HepG2 (cell line): ENCODE results near the gene RRP36. TPM values are rescaled to one million over a fixed set of nuclear protein-coding genes. Genes with fewer than 3 reads are reported as not detected.

ENCODE experiments used
- HNRNPK ChIP-seq: fragments of 200-400 bp; formaldehyde crosslinking; IDR thresholded peaks from 2 replicates; pipeline ENCODE4 v1.6.1; 2018; ENCODE audit warnings: low read length, low read depth, moderate library complexity, mild to moderate bottlenecking; ENCODE audit not compliant: poor library complexity, severe bottlenecking
- JDP2 ChIP-seq: sonication (generic); formaldehyde crosslinking; IDR thresholded peaks from 2 replicates; pipeline ENCODE4 v1.8.1; 2022; ENCODE audit warnings: missing genetic modification reagents, borderline replicate concordance
- SOX13 ChIP-seq, 3 experiments: fragments of 450-650 bp in 1 of 3; sonication (generic) in 1 of 3; formaldehyde crosslinking in 1 of 3; IDR thresholded peaks in 2 of 3; conservative IDR thresholded peaks in 1 of 3; 2 replicates each; pipeline versions ENCODE4 v1.5.0 to v1.6.1; 2016 to 2020; ENCODE audit warnings: antibody characterized with exemption in 1 of 3, mild to moderate bottlenecking in 1 of 3, missing compliant biosample characterization in 1 of 3, missing genetic modification reagents in 1 of 3, moderate library complexity in 1 of 3
- ZBTB7B ChIP-seq: sonication (generic); formaldehyde crosslinking; IDR thresholded peaks from 2 replicates; pipeline ENCODE4 v1.4.0; 2020; ENCODE audit warnings: missing genetic modification reagents
- ZNF792 ChIP-seq: IDR thresholded peaks from 2 replicates; pipeline ENCODE4 v1.6.1; 2016
- polyA plus RNA-seq, 8 experiments: library from polyadenylated mRNA; depleted of rRNA in 3 of 8; stranded (reverse) in 7 of 8; unstranded in 1 of 8; fragments of >200 nt; fragmentation: Illumina TruSeq in 4 of 8; extraction: Trizol in 4 of 8; gene quantifications; 2 replicates each; pipeline versions ENCODE4 v1.2.1 to v1.2.3, GENCODE V29; 2011 to 2016; ENCODE audit warnings: low read depth in 4 of 8, missing spikeins in 1 of 8, mixed read lengths in 1 of 8; ENCODE audit not compliant: insufficient read depth in 1 of 8
- total RNA-seq, 5 experiments: library from RNA; depleted of rRNA; stranded (reverse); fragments of >200 nt; fragmentation: Illumina TruSeq; extraction: Trizol; gene quantifications; 2 replicates each; pipeline ENCODE4 v1.2.3, GENCODE V29; 2016; ENCODE audit warnings: low read depth in 1 of 5
- TF ChIP-seq, protein P1 (sequence below): sonication (generic); formaldehyde crosslinking; IDR thresholded peaks from 2 replicates; pipeline ENCODE4 v1.9.0; 2021; ENCODE audit warnings: mild to moderate bottlenecking, missing genetic modification reagents
- TF ChIP-seq, protein P2 (sequence below): sonication (generic); formaldehyde crosslinking; IDR thresholded peaks from 2 replicates; pipeline ENCODE4 v1.8.0; 2022; ENCODE audit warnings: mild to moderate bottlenecking, missing genetic modification reagents
- TF ChIP-seq, protein P3 (sequence below): sonication (generic); formaldehyde crosslinking; IDR thresholded peaks from 2 replicates; pipeline ENCODE4 v1.5.0; 2020; ENCODE audit warnings: mild to moderate bottlenecking, missing genetic modification reagents, borderline replicate concordance
- TF ChIP-seq, protein P4 (sequence below): sonication (generic); formaldehyde crosslinking; IDR thresholded peaks from 2 replicates; pipeline ENCODE4 v1.5.1; 2020; ENCODE audit warnings: mild to moderate bottlenecking, missing genetic modification reagents, moderate library complexity
- TF ChIP-seq, protein P5 (sequence below): IDR thresholded peaks from 2 replicates; pipeline ENCODE4 v1.6.1; 2012; ENCODE audit warnings: low read length, improper control_type of control experiment

Gene RRP36
- total and polyA plus RNA-seq, 2 of the 13 experiments (the other 11 are each of a cell fraction or from before 2014, with no cell fraction given): 29.5 to 144 TPM

DNA sequence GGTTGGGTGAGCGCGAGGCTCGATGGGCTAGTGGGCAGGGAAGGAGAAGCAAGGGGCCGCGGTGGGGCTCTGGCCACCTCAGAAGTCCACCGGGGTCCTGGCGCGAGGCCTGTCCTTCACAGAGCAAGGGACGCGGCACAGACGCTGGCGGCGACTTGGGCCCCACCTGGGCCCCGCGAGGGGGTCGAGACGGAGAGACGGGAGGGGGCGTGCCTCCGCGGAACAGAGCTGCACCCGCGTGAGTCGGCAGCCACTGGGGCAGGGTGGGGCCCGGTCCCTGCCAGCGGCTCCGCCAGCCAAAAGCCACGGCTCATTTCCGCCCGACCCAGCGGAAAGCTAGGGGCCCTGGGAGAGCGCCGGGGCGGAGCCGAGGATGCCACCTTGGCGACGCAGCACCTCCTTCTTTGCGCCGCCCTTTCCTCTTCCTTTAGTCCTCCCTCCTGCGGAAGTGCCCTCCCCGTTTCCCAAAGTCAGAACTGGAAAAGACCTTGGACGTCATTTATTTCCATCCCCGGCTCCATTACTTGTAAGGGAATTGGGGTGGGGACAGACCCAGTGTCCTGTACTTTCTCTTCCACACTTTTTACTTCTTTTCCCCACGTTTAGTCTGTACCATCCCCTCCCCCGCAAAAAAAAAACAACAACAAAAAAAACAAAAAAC, 32.3 kb downstream of the RRP36 start, which contains the start of gene CUL7 (continued):
- TF ChIP-seq, protein P1, sequence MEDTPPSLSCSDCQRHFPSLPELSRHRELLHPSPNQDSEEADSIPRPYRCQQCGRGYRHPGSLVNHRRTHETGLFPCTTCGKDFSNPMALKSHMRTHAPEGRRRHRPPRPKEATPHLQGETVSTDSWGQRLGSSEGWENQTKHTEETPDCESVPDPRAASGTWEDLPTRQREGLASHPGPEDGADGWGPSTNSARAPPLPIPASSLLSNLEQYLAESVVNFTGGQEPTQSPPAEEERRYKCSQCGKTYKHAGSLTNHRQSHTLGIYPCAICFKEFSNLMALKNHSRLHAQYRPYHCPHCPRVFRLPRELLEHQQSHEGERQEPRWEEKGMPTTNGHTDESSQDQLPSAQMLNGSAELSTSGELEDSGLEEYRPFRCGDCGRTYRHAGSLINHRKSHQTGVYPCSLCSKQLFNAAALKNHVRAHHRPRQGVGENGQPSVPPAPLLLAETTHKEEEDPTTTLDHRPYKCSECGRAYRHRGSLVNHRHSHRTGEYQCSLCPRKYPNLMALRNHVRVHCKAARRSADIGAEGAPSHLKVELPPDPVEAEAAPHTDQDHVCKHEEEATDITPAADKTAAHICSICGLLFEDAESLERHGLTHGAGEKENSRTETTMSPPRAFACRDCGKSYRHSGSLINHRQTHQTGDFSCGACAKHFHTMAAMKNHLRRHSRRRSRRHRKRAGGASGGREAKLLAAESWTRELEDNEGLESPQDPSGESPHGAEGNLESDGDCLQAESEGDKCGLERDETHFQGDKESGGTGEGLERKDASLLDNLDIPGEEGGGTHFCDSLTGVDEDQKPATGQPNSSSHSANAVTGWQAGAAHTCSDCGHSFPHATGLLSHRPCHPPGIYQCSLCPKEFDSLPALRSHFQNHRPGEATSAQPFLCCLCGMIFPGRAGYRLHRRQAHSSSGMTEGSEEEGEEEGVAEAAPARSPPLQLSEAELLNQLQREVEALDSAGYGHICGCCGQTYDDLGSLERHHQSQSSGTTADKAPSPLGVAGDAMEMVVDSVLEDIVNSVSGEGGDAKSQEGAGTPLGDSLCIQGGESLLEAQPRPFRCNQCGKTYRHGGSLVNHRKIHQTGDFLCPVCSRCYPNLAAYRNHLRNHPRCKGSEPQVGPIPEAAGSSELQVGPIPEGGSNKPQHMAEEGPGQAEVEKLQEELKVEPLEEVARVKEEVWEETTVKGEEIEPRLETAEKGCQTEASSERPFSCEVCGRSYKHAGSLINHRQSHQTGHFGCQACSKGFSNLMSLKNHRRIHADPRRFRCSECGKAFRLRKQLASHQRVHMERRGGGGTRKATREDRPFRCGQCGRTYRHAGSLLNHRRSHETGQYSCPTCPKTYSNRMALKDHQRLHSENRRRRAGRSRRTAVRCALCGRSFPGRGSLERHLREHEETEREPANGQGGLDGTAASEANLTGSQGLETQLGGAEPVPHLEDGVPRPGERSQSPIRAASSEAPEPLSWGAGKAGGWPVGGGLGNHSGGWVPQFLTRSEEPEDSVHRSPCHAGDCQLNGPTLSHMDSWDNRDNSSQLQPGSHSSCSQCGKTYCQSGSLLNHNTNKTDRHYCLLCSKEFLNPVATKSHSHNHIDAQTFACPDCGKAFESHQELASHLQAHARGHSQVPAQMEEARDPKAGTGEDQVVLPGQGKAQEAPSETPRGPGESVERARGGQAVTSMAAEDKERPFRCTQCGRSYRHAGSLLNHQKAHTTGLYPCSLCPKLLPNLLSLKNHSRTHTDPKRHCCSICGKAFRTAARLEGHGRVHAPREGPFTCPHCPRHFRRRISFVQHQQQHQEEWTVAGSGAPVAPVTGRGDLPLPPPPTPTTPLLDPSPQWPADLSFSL (CRISPR knock-in tag): no peak
- TF ChIP-seq SOX13 (IDR thresholded peaks at IDR 0.05) (no peak; the same call in 1 of the 2 replicates), SOX13 (CRISPR knock-in tag; conservative IDR thresholded peaks at IDR 0.05 in 1 of 2, IDR thresholded peaks at IDR 0.05 in 1 of 2) (peak in 1 of 2 experiments; percentile 70; a peak in 3 of 4 replicates), ZBTB7B (CRISPR knock-in tag) (peak; percentile 84), HNRNPK (peak; percentile 92), ZNF792 (CRISPR knock-in tag) (peak; percentile 56; the same call in 1 of the 2 replicates), JDP2 (CRISPR knock-in tag) (no peak)
- TF ChIP-seq, protein P2, sequence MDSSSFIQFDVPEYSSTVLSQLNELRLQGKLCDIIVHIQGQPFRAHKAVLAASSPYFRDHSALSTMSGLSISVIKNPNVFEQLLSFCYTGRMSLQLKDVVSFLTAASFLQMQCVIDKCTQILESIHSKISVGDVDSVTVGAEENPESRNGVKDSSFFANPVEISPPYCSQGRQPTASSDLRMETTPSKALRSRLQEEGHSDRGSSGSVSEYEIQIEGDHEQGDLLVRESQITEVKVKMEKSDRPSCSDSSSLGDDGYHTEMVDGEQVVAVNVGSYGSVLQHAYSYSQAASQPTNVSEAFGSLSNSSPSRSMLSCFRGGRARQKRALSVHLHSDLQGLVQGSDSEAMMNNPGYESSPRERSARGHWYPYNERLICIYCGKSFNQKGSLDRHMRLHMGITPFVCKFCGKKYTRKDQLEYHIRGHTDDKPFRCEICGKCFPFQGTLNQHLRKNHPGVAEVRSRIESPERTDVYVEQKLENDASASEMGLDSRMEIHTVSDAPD: peak; percentile 70; the same call in 1 of the 2 replicates
- TF ChIP-seq, protein P3, sequence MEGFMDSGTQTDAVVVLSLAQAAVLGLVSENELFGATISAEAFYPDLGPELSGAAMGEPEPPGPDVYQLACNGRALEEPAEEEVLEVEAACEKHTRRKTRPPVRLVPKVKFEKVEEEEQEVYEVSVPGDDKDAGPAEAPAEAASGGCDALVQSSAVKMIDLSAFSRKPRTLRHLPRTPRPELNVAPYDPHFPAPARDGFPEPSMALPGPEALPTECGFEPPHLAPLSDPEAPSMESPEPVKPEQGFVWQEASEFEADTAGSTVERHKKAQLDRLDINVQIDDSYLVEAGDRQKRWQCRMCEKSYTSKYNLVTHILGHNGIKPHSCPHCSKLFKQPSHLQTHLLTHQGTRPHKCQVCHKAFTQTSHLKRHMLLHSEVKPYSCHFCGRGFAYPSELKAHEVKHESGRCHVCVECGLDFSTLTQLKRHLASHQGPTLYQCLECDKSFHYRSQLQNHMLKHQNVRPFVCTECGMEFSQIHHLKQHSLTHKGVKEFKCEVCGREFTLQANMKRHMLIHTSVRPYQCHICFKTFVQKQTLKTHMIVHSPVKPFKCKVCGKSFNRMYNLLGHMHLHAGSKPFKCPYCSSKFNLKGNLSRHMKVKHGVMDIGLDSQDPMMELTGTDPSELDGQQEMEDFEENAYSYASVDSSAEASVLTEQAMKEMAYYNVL (CRISPR knock-in tag): peak; percentile 83
- TF ChIP-seq, protein P4, sequence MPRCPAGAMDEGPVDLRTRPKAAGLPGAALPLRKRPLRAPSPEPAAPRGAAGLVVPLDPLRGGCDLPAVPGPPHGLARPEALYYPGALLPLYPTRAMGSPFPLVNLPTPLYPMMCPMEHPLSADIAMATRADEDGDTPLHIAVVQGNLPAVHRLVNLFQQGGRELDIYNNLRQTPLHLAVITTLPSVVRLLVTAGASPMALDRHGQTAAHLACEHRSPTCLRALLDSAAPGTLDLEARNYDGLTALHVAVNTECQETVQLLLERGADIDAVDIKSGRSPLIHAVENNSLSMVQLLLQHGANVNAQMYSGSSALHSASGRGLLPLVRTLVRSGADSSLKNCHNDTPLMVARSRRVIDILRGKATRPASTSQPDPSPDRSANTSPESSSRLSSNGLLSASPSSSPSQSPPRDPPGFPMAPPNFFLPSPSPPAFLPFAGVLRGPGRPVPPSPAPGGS (CRISPR knock-in tag): peak; percentile 91
- TF ChIP-seq, protein P5, sequence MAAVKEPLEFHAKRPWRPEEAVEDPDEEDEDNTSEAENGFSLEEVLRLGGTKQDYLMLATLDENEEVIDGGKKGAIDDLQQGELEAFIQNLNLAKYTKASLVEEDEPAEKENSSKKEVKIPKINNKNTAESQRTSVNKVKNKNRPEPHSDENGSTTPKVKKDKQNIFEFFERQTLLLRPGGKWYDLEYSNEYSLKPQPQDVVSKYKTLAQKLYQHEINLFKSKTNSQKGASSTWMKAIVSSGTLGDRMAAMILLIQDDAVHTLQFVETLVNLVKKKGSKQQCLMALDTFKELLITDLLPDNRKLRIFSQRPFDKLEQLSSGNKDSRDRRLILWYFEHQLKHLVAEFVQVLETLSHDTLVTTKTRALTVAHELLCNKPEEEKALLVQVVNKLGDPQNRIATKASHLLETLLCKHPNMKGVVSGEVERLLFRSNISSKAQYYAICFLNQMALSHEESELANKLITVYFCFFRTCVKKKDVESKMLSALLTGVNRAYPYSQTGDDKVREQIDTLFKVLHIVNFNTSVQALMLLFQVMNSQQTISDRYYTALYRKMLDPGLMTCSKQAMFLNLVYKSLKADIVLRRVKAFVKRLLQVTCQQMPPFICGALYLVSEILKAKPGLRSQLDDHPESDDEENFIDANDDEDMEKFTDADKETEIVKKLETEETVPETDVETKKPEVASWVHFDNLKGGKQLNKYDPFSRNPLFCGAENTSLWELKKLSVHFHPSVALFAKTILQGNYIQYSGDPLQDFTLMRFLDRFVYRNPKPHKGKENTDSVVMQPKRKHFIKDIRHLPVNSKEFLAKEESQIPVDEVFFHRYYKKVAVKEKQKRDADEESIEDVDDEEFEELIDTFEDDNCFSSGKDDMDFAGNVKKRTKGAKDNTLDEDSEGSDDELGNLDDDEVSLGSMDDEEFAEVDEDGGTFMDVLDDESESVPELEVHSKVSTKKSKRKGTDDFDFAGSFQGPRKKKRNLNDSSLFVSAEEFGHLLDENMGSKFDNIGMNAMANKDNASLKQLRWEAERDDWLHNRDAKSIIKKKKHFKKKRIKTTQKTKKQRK: no peak
